Measurements from ENCODE around the gene PGP. TPM values are rescaled to one million over a fixed set of nuclear protein-coding genes. Genes with fewer than 3 reads are reported as not detected.
"Not testable (repeated sequence)": the region's sequence is repeated elsewhere in the genome, so short reads cannot be mapped to it uniquely, and the experiment has no call there.

Gene PGP
- total RNA-seq, 1 experiment from 2014 or later, result 14.1 TPM

GRCh38 chr16:2223221-2223941, 8.7 kb upstream of the PGP start, which contains the start of gene E4F1:
Gene E4F1 (plus strand): TSS chr16:2223591. CDS start chr16:2223614, 23 bp downstream.
- peak; percentile 99 for DNase-seq (ENCODE audit: low read depth)

- no peak for DNase-seq (ENCODE audit: low read depth)
These were observed 1.7 kb upstream of the PGP start for GRCh38 chr16:2216330-2216729.

GRCh38 chr16:2213817-2214718, 572 bp downstream of the PGP start:
- no peak for DNase-seq (ENCODE audit: low read depth)

GRCh38 chr16:2212362-2213324, 2.0 kb downstream of the PGP start:
- no peak for DNase-seq (ENCODE audit: low read depth)

GRCh38 chr16:2211923-2212347, 2.7 kb downstream of the PGP start:
- DNase-seq (ENCODE audit: low read depth), result no peak

GRCh38 chr16:2210386-2211365, 4.0 kb downstream of the PGP start, which contains the start of gene BRICD5:
Gene BRICD5 (minus strand): TSS chr16:2210863. CDS start chr16:2210833, 30 bp downstream.
- DNase-seq (ENCODE audit: low read depth), result no peak

GRCh38 chr16:2210009-2210332, 4.7 kb downstream of the PGP start:
- DNase-seq (ENCODE audit: low read depth), result no peak

- DNase-seq (ENCODE audit: low read depth), result no peak
These were observed 5.2 kb downstream of the PGP start for GRCh38 chr16:2209258-2210008.

GRCh38 chr16:2208772-2209171, 5.9 kb downstream of the PGP start:
- DNase-seq (ENCODE audit: low read depth), result no peak

GRCh38 chr16:2208308-2208707, 6.3 kb downstream of the PGP start:
- DNase-seq (ENCODE audit: low read depth), result no peak

- no peak for DNase-seq (ENCODE audit: low read depth)
These were observed 6.8 kb downstream of the PGP start for GRCh38 chr16:2207872-2208271.

- DNase-seq (ENCODE audit: low read depth), result no peak
These were observed 7.7 kb downstream of the PGP start for GRCh38 chr16:2206780-2207433.

GRCh38 chr16:2206420-2206779, 8.2 kb downstream of the PGP start:
- no peak for DNase-seq (ENCODE audit: low read depth)

GRCh38 chr16:2205967-2206313, 8.7 kb downstream of the PGP start:
- DNase-seq (ENCODE audit: low read depth), result no peak

- DNase-seq (ENCODE audit: low read depth), result peak; percentile 78
These were observed 9.3 kb downstream of the PGP start, which contains the start of gene MLST8 for GRCh38 chr16:2205104-2205966. Gene MLST8 (plus strand): TSS chr16:2205454. CDS start chr16:2206086, 632 bp downstream.

- no peak for DNase-seq (ENCODE audit: low read depth)
These were observed 10.1 kb downstream of the PGP start for GRCh38 chr16:2204416-2205103.

- not testable (repeated sequence) for DNase-seq (ENCODE audit: low read depth)
These were observed 11.4 kb downstream of the PGP start for GRCh38 chr16:2203119-2203688.

Data from RPMI7951 (cell line).